Stimulated activated naive CD8-positive, alpha-beta T cell treated with anti-CD3 and anti-CD28 coated beads, Interleukin-15, Interleukin-2, amounts not matched to agents 100 ng/mL and 50 ng/mL, for 24 hours (primary cell): ENCODE data around the gene PDE7B.
"Not testable (repeated sequence)": the region's sequence is repeated elsewhere in the genome, so short reads cannot be mapped to it uniquely, and the experiment has no call there.

ENCODE experiments used
- H3K27ac Mint-ChIP-seq: one replicate; pipeline ENCODE4 v1.8.0; 2021; ENCODE audit warnings: mild to moderate bottlenecking, mixed read lengths
- H3K27me3 Mint-ChIP-seq: one replicate; pipeline ENCODE4 v1.8.0; 2021; ENCODE audit warnings: mixed read lengths
- H3K36me3 Mint-ChIP-seq: one replicate; pipeline ENCODE4 v1.8.0; 2021; ENCODE audit warnings: low read depth, mixed read lengths
- H3K4me1 Mint-ChIP-seq: one replicate; pipeline ENCODE4 v1.8.0; 2021; ENCODE audit warnings: low read depth, mixed read lengths
- H3K4me3 Mint-ChIP-seq: one replicate; pipeline ENCODE4 v1.8.0; 2021; ENCODE audit warnings: mild to moderate bottlenecking, mixed read lengths
- H3K9me3 Mint-ChIP-seq: one replicate; pipeline ENCODE4 v1.8.0; 2021; ENCODE audit warnings: mixed read lengths

The PDE7B gene

GRCh38 chr6:136103763-136104311 is 252.3 kb downstream of the PDE7B start:
- peaks cover 8% of the 10 kb centered on the region for H3K27me3 Mint-ChIP-seq
- H3K36me3 Mint-ChIP-seq = no peaks in the 10 kb centered on the region
- H3K4me1 Mint-ChIP-seq = no peaks in the 10 kb centered on the region
- H3K4me3 Mint-ChIP-seq = no peak overlapping the region
- no peak overlapping the region for H3K27ac Mint-ChIP-seq
- H3K9me3 Mint-ChIP-seq = no peaks in the 10 kb centered on the region

GRCh38 chr6:136104556-136104955 is 253.1 kb downstream of the PDE7B start:
- H3K4me3 Mint-ChIP-seq = no peak overlapping the region
- no peaks in the 10 kb centered on the region for H3K36me3 Mint-ChIP-seq
- H3K4me1 Mint-ChIP-seq = no peaks in the 10 kb centered on the region
- H3K9me3 Mint-ChIP-seq = no peaks in the 10 kb centered on the region
- peaks cover 8% of the 10 kb centered on the region for H3K27me3 Mint-ChIP-seq
- H3K27ac Mint-ChIP-seq = no peak overlapping the region

- not testable (repeated sequence) for H3K9me3 Mint-ChIP-seq, H3K27me3 Mint-ChIP-seq, H3K27ac Mint-ChIP-seq
These were observed 254.3 kb downstream of the PDE7B start for GRCh38 chr6:136105797-136106196.

GRCh38 chr6:136108361-136108945 is 257.0 kb downstream of the PDE7B start:
- no peak overlapping the region for H3K27ac Mint-ChIP-seq

More at GRCh38 chr6:136105797-136106196, 254.3 kb downstream of the PDE7B start:
- not testable (repeated sequence) for H3K4me1 Mint-ChIP-seq, H3K4me3 Mint-ChIP-seq, H3K36me3 Mint-ChIP-seq

GRCh38 chr6:136111831-136112230 is 260.3 kb downstream of the PDE7B start:
- Mint-ChIP-seq H3K27ac (no peak overlapping the region), H3K4me3 (no peak overlapping the region), H3K27me3 (peaks cover 4% of the 10 kb centered on the region)

More at GRCh38 chr6:136108361-136108945, 257.0 kb downstream of the PDE7B start:
- H3K27me3 Mint-ChIP-seq = peaks cover 8% of the 10 kb centered on the region
- no peak overlapping the region for H3K4me3 Mint-ChIP-seq
- H3K4me1 Mint-ChIP-seq = no peaks in the 10 kb centered on the region
- no peaks in the 10 kb centered on the region for H3K9me3 Mint-ChIP-seq
- no peaks in the 10 kb centered on the region for H3K36me3 Mint-ChIP-seq

GRCh38 chr6:136112262-136112661 is 260.8 kb downstream of the PDE7B start:
- Mint-ChIP-seq H3K4me3 (no peak overlapping the region), H3K9me3 (no peaks in the 10 kb centered on the region), H3K27me3 (peaks cover 4% of the 10 kb centered on the region), H3K36me3 (no peaks in the 10 kb centered on the region), H3K4me1 (no peaks in the 10 kb centered on the region), H3K27ac (no peak overlapping the region)

More at GRCh38 chr6:136111831-136112230, 260.3 kb downstream of the PDE7B start:
- no peaks in the 10 kb centered on the region for H3K36me3 Mint-ChIP-seq
- no peaks in the 10 kb centered on the region for H3K4me1 Mint-ChIP-seq
- H3K9me3 Mint-ChIP-seq = no peaks in the 10 kb centered on the region

- peaks cover 4% of the 10 kb centered on the region for H3K27me3 Mint-ChIP-seq
- H3K36me3 Mint-ChIP-seq = no peaks in the 10 kb centered on the region
- H3K4me3 Mint-ChIP-seq = no peak overlapping the region
- H3K27ac Mint-ChIP-seq = no peak overlapping the region
- H3K9me3 Mint-ChIP-seq = no peaks in the 10 kb centered on the region
- H3K4me1 Mint-ChIP-seq = no peaks in the 10 kb centered on the region
These were observed 262.3 kb downstream of the PDE7B start for GRCh38 chr6:136113736-136114173.

GRCh38 chr6:136114661-136115060 is 263.2 kb downstream of the PDE7B start:
- Mint-ChIP-seq H3K27ac (no peak overlapping the region), H3K27me3 (peaks cover 4% of the 10 kb centered on the region), H3K4me1 (no peaks in the 10 kb centered on the region), H3K36me3 (no peaks in the 10 kb centered on the region), H3K4me3 (no peak overlapping the region), H3K9me3 (no peaks in the 10 kb centered on the region)

- H3K4me1 Mint-ChIP-seq = no peaks in the 10 kb centered on the region
- no peak overlapping the region for H3K27ac Mint-ChIP-seq
- H3K4me3 Mint-ChIP-seq = no peak overlapping the region
- H3K9me3 Mint-ChIP-seq = no peaks in the 10 kb centered on the region
- no peaks in the 10 kb centered on the region for H3K36me3 Mint-ChIP-seq
- H3K27me3 Mint-ChIP-seq = peaks cover 4% of the 10 kb centered on the region
These were observed 264.4 kb downstream of the PDE7B start for GRCh38 chr6:136115941-136116340.

- no peaks in the 10 kb centered on the region for H3K9me3 Mint-ChIP-seq
- H3K27ac Mint-ChIP-seq = no peak overlapping the region
- H3K4me1 Mint-ChIP-seq = no peaks in the 10 kb centered on the region
- H3K36me3 Mint-ChIP-seq = no peaks in the 10 kb centered on the region
- no peak overlapping the region for H3K4me3 Mint-ChIP-seq
- H3K27me3 Mint-ChIP-seq = peaks cover 4% of the 10 kb centered on the region
These were observed 265.6 kb downstream of the PDE7B start for GRCh38 chr6:136117081-136117480.

- H3K27ac Mint-ChIP-seq = no peak overlapping the region
These were observed 267.3 kb downstream of the PDE7B start for GRCh38 chr6:136118787-136119186.

GRCh38 chr6:136123468-136123867 is 272.0 kb downstream of the PDE7B start:
- no peaks in the 10 kb centered on the region for H3K9me3 Mint-ChIP-seq
- H3K27ac Mint-ChIP-seq = no peak overlapping the region
- no peaks in the 10 kb centered on the region for H3K4me1 Mint-ChIP-seq
- H3K36me3 Mint-ChIP-seq = no peaks in the 10 kb centered on the region
- no peak overlapping the region for H3K4me3 Mint-ChIP-seq
- H3K27me3 Mint-ChIP-seq = no peaks in the 10 kb centered on the region

More at GRCh38 chr6:136118787-136119186, 267.3 kb downstream of the PDE7B start:
- H3K4me3 Mint-ChIP-seq = no peak overlapping the region
- H3K9me3 Mint-ChIP-seq = no peaks in the 10 kb centered on the region
- no peaks in the 10 kb centered on the region for H3K36me3 Mint-ChIP-seq
- no peaks in the 10 kb centered on the region for H3K4me1 Mint-ChIP-seq
- H3K27me3 Mint-ChIP-seq = peaks cover 4% of the 10 kb centered on the region

GRCh38 chr6:136125585-136125984 is 274.1 kb downstream of the PDE7B start:
- Mint-ChIP-seq H3K27ac (no peak overlapping the region), H3K36me3 (no peaks in the 10 kb centered on the region), H3K27me3 (no peaks in the 10 kb centered on the region), H3K4me3 (no peak overlapping the region), H3K9me3 (no peaks in the 10 kb centered on the region), H3K4me1 (no peaks in the 10 kb centered on the region)

- H3K4me1 Mint-ChIP-seq = no peaks in the 10 kb centered on the region
- no peaks in the 10 kb centered on the region for H3K36me3 Mint-ChIP-seq
- no peak overlapping the region for H3K27ac Mint-ChIP-seq
- H3K4me3 Mint-ChIP-seq = no peak overlapping the region
- no peaks in the 10 kb centered on the region for H3K27me3 Mint-ChIP-seq
- H3K9me3 Mint-ChIP-seq = no peaks in the 10 kb centered on the region
These were observed 276.4 kb downstream of the PDE7B start for GRCh38 chr6:136127873-136128272.

- no peak overlapping the region for H3K27ac Mint-ChIP-seq
- no peaks in the 10 kb centered on the region for H3K36me3 Mint-ChIP-seq
- H3K27me3 Mint-ChIP-seq = no peaks in the 10 kb centered on the region
- H3K9me3 Mint-ChIP-seq = no peaks in the 10 kb centered on the region
- no peaks in the 10 kb centered on the region for H3K4me1 Mint-ChIP-seq
- H3K4me3 Mint-ChIP-seq = no peak overlapping the region
These were observed 277.9 kb downstream of the PDE7B start for GRCh38 chr6:136129365-136129764.

GRCh38 chr6:136134268-136134667 is 282.8 kb downstream of the PDE7B start:
- Mint-ChIP-seq H3K36me3 (no peaks in the 10 kb centered on the region), H3K27me3 (no peaks in the 10 kb centered on the region), H3K4me1 (no peaks in the 10 kb centered on the region), H3K9me3 (no peaks in the 10 kb centered on the region), H3K4me3 (no peak overlapping the region), H3K27ac (no peak overlapping the region)
